K562 treated with DMSO at 1 percent for 48 hours (cell line): ENCODE data around the gene PRPF40A. TPM values are rescaled to one million over a fixed set of nuclear protein-coding genes. Genes with fewer than 3 reads are reported as not detected.

Experiments
- total RNA-seq: library from RNA; unstranded; fragments of 300-600 nt; gene quantifications from 2 replicates; pipeline ENCODE4 v1.2.3, GENCODE V29; 2022; ENCODE audit warnings: low replicate concordance; ENCODE audit errors: extremely low read depth

PRPF40A gene
- total RNA-seq = not detected in 2 replicates

DNA sequence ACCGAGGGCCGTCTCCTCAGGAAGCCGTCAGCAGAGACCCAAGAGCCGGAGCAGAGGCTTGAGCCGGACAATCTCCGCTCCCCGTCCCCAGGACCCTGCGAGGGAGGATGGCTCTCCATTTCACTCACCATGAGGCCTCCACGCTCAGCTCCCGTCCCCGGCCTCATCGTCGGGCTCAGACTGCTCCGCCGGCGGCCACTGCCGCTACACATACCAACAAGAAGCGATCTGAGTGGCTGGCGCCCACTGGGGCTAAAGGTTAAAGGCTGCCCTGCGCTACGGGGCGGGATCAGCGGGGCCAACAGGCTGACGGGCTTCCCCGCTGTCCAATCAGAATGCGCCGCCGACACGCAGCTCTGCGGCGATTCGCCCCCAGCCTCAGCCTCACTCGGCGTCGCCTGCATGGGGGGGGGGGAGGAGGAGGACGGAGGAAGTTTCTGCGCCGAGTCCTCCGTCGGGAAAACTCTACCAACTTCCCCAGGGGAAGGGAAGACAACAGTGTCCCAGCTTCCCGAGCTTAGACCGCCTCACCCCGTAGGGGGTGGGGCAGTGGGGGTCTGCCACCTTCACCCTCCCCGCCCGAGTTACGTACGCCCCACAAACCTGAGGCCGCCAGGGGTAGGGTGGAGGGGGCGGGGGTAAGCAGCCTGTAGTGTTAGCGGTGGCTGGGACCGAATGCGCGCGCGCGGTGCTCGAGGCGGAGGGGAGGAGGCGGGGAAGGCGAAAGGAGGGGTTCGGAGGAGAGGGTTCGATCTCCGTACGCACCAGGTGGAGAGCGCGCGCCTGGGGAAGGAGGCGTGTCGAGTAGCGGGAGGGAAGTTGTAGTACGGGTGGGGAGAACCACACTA lies at the start of gene PRPF40A:
Gene PRPF40A, minus strand, starts transcription at position 234 of the 848 bp plus-strand sequence. Its CDS starts 22 bp downstream, at position 212.

DNA sequence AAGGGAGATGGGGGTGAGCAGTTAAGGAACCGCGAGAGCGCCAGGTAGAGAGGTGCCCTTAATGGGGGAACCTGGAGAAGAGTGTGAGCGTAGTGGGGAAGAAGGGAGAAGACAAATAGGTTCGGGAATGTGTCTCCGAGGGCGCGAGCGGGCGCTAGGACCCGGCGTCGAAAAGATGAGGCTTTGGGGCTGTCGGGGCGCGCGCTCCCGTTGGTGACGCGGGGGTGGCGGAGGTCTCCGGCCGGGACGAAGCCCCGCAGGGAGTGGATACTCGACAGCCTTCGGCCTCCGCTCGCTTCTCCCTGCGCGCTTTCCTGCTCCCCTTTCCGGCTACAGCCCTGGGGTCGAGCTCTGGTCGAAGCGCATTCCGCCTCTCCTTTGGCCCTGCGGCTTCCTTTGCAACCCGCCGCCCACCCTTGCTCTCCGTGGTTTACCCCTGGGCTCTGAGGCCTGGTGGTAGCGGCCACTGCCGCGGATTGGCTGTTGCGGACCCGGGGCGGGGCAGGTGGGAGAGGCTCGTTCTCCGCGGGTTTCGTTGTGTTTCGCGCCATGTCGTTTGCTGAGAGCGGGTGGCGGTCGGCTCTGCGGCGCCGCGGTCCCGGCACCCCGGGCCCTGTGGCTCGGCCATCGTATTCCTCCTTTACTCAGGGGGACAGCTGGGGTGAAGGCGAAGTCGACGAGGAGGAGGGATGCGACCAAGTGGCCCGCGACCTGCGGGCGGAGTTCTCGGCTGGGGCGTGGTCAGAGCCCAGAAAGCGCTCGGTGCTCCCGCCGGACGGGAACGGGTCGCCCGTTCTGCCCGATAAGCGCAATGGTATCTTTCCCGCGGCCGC lies 1.0 kb upstream of the PRPF40A start, which contains the start of gene ARL6IP6:
Gene ARL6IP6, plus strand, starts transcription at position 545 of the 833 bp plus-strand sequence. Its CDS starts 5 bp downstream, at position 550.

Other genes starting within 250 kb of the PRPF40A start
- gene ARL6IP6, start 1.2 kb upstream of the PRPF40A start, total RNA-seq = not detected in 2 replicates